SU-DHL-6 (cell line): ENCODE data around the gene INPP1.

Experiments used
- CTCF ChIP-seq: fragments of 200-600 bp; sonication (generic); IDR thresholded peaks from one replicate; pipeline ENCODE4 v1.5.1; 2017; ENCODE audit warnings: antibody characterized with exemption, mild to moderate bottlenecking, low read length, moderate library complexity; ENCODE audit not compliant: insufficient read depth, poor library complexity, severe bottlenecking
- EZH2phosphoT487 ChIP-seq: fragments of 200-600 bp; sonication (generic), shearing (Covaris generic); conservative IDR thresholded peaks from 2 replicates; pipeline ENCODE4 v1.6.1; 2018; ENCODE audit warnings: mild to moderate bottlenecking, antibody characterized with exemption, low read length, moderate library complexity, mixed read lengths

GRCh38 chr2:190417045-190417842 lies 73.9 kb downstream of the INPP1 start:
- TF ChIP-seq CTCF (no peak), EZH2phosphoT487 (no peak)
